HepG2 (cell line): ENCODE data around the gene MED10. TPM values are rescaled to one million over a fixed set of nuclear protein-coding genes. Genes with fewer than 3 reads are reported as not detected.

Experiments used
- EZH2 ChIP-seq: conservative IDR thresholded peaks from 2 replicates; pipeline ENCODE4 v1.6.1; 2012; ENCODE audit warnings: mild to moderate bottlenecking, low read depth, low read length, moderate library complexity
- FOXC1 ChIP-seq: sonication (generic); formaldehyde crosslinking; IDR thresholded peaks from 2 replicates; pipeline ENCODE4 v1.8.0; 2022; ENCODE audit warnings: mild to moderate bottlenecking, missing genetic modification reagents, borderline replicate concordance
- GATA4 ChIP-seq: sonication (generic); IDR thresholded peaks from 2 replicates; pipeline ENCODE4 v1.6.1; 2016; ENCODE audit warnings: antibody characterized with exemption, low read depth, borderline replicate concordance
- GFI1 ChIP-seq: sonication (generic); formaldehyde crosslinking; IDR thresholded peaks from 2 replicates; pipeline ENCODE4 v1.5.0; 2020; ENCODE audit warnings: missing genetic modification reagents, mild to moderate bottlenecking, borderline replicate concordance
- HOXA5 ChIP-seq: sonication (generic); formaldehyde crosslinking; IDR thresholded peaks from 2 replicates; pipeline ENCODE4 v1.4.0; 2020; ENCODE audit warnings: missing genetic modification reagents
- KMT2B ChIP-seq: IDR thresholded peaks from 2 replicates; pipeline ENCODE4 v1.6.1; 2016; ENCODE audit warnings: missing genetic modification reagents, missing compliant biosample characterization
- MIER3 ChIP-seq: IDR thresholded peaks from 2 replicates; pipeline ENCODE4 v1.6.1; 2016; ENCODE audit warnings: missing compliant biosample characterization, borderline replicate concordance
- MTA1 ChIP-seq: sonication (generic); formaldehyde crosslinking; IDR thresholded peaks from 2 replicates; pipeline ENCODE4 v1.4.0; 2020; ENCODE audit warnings: missing genetic modification reagents, mild to moderate bottlenecking, borderline replicate concordance
- MXD4 ChIP-seq: IDR thresholded peaks from 2 replicates; pipeline ENCODE4 v1.6.1; 2016; ENCODE audit warnings: mild to moderate bottlenecking, missing biosample characterization, missing genetic modification reagents
- NONO ChIP-seq, 2 experiments: fragments of 450-650 bp in 1 of 2; sonication (generic) in 1 of 2; formaldehyde crosslinking in 1 of 2; IDR thresholded peaks in 1 of 2; conservative IDR thresholded peaks in 1 of 2; 2 replicates each; pipeline versions ENCODE4 v1.6.1 to v1.8.0; 2017 to 2022; ENCODE audit warnings: mild to moderate bottlenecking in 1 of 2, missing genetic modification reagents in 1 of 2, moderate library complexity in 1 of 2
- NR2F6 ChIP-seq, 2 experiments: IDR thresholded peaks; 2 replicates each; pipeline ENCODE4 v1.6.1; 2016; ENCODE audit warnings: antibody characterized with exemption in 1 of 2, mild to moderate bottlenecking in 1 of 2
- NR3C1 ChIP-seq: sonication (generic); formaldehyde crosslinking; IDR thresholded peaks from 2 replicates; pipeline ENCODE4 v1.4.0; 2020; ENCODE audit warnings: missing genetic modification reagents
- PHF5A ChIP-seq: IDR thresholded peaks from one replicate; pipeline ENCODE4 v1.6.1; 2018; ENCODE audit warnings: low read depth, missing genetic modification reagents; ENCODE audit not compliant: unreplicated experiment
- SETDB1 ChIP-seq: sonication (generic); formaldehyde crosslinking; IDR thresholded peaks from 2 replicates; pipeline ENCODE4 v1.5.1; 2020; ENCODE audit warnings: missing genetic modification reagents, mild to moderate bottlenecking, borderline replicate concordance
- TP53 ChIP-seq: sonication (generic); formaldehyde crosslinking; conservative IDR thresholded peaks from 2 replicates; pipeline ENCODE4 v1.4.0; 2020; ENCODE audit warnings: missing genetic modification reagents
- ZFP41 ChIP-seq: sonication (generic); formaldehyde crosslinking; IDR thresholded peaks from 2 replicates; pipeline ENCODE4 v1.4.0; 2020; ENCODE audit warnings: mild to moderate bottlenecking, missing genetic modification reagents, borderline replicate concordance
- ZFP62 ChIP-seq: sonication (generic); formaldehyde crosslinking; IDR thresholded peaks from 2 replicates; pipeline ENCODE4 v1.4.0; 2020; ENCODE audit warnings: missing genetic modification reagents
- ZNF326 ChIP-seq: sonication (generic); formaldehyde crosslinking; IDR thresholded peaks from 2 replicates; pipeline ENCODE4 v1.4.0; 2020; ENCODE audit warnings: missing genetic modification reagents, borderline replicate concordance
- ZNF496 ChIP-seq: sonication (generic); formaldehyde crosslinking; IDR thresholded peaks from 2 replicates; pipeline ENCODE4 v1.8.1; 2023; ENCODE audit warnings: mild to moderate bottlenecking, moderate library complexity, missing genetic modification reagents; ENCODE audit not compliant: insufficient replicate concordance
- ZNF672 ChIP-seq: sonication (generic); formaldehyde crosslinking; IDR thresholded peaks from 2 replicates; pipeline ENCODE4 v1.8.1; 2022; ENCODE audit warnings: missing genetic modification reagents
- ZNF777 ChIP-seq: sonication (generic); formaldehyde crosslinking; IDR thresholded peaks from 2 replicates; pipeline ENCODE4 v1.4.0; 2020; ENCODE audit warnings: missing genetic modification reagents
- ZSCAN20 ChIP-seq: sonication (generic); formaldehyde crosslinking; IDR thresholded peaks from 2 replicates; pipeline ENCODE4 v1.4.0; 2020; ENCODE audit warnings: missing genetic modification reagents, mild to moderate bottlenecking, borderline replicate concordance
- polyA plus RNA-seq, 8 experiments: library from polyadenylated mRNA; depleted of rRNA in 3 of 8; stranded (reverse) in 7 of 8; unstranded in 1 of 8; fragments of >200 nt; fragmentation: Illumina TruSeq in 4 of 8; extraction: Trizol in 4 of 8; gene quantifications; 2 replicates each; pipeline versions ENCODE4 v1.2.1 to v1.2.3, GENCODE V29; 2011 to 2016; ENCODE audit warnings: low read depth in 4 of 8, missing spikeins in 1 of 8, mixed read lengths in 1 of 8; ENCODE audit not compliant: insufficient read depth in 1 of 8
- total RNA-seq, 5 experiments: library from RNA; depleted of rRNA; stranded (reverse); fragments of >200 nt; fragmentation: Illumina TruSeq; extraction: Trizol; gene quantifications; 2 replicates each; pipeline ENCODE4 v1.2.3, GENCODE V29; 2016; ENCODE audit warnings: low read depth in 1 of 5
- TF ChIP-seq, protein P1 (sequence below): sonication (generic); formaldehyde crosslinking; IDR thresholded peaks from 2 replicates; pipeline ENCODE4 v1.4.0; 2020; ENCODE audit warnings: missing genetic modification reagents
- TF ChIP-seq, protein P2 (sequence below): sonication (generic); formaldehyde crosslinking; IDR thresholded peaks from 2 replicates; pipeline ENCODE4 v1.4.0; 2020; ENCODE audit warnings: low read depth, mild to moderate bottlenecking, missing genetic modification reagents
- TF ChIP-seq, protein P3 (sequence below): sonication (generic); formaldehyde crosslinking; IDR thresholded peaks from 2 replicates; pipeline ENCODE4 v1.5.1; 2020; ENCODE audit warnings: missing genetic modification reagents, mild to moderate bottlenecking, borderline replicate concordance

The MED10 gene
- total and polyA plus RNA-seq, 2 of the 13 experiments (the other 11 are each of a cell fraction or from before 2014, with no cell fraction given) = 11.2 to 23.7 TPM

DNA sequence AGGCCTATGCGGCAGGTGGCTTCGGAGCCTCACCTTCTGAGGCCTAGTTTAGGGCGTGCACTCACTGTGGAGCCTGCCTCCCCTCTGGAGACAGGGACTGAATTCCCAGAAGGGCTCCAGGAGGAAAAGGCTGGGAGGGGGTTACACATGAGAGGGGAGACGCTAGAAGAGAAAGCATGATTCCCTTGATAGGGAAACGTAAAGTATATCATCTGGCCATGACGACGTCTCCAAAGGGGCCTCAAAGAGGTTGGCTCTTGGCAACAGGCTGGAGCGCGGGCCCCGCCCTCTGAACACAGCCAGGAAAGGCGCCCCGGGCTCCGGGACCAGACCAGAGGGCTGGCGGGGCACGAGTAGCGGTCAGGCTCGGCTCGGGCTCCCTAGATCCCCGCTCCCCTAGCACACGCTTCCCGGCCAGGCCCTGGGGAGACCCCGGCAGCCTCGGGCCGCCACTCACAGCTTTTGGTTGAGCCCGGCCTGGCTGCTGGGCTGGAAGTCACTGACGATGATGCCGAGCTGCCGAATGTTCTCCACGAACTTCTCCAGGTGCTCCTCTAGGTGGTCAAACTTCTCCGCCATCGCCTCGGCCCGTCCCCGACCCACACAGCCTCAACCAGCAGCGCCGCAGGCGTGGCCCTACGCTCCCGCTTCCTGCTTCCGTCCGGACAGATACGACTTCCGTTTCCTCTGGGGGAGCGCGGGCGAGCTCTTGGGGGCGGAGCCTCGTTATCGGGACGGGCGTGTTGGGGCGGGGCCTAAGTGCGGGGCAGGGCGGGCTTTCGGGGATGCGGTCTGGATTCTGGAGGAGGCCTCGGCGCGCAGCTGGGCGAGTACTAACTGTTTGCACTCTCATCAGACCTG lies at the start of gene MED10 (continued):
- TF ChIP-seq, protein P1, sequence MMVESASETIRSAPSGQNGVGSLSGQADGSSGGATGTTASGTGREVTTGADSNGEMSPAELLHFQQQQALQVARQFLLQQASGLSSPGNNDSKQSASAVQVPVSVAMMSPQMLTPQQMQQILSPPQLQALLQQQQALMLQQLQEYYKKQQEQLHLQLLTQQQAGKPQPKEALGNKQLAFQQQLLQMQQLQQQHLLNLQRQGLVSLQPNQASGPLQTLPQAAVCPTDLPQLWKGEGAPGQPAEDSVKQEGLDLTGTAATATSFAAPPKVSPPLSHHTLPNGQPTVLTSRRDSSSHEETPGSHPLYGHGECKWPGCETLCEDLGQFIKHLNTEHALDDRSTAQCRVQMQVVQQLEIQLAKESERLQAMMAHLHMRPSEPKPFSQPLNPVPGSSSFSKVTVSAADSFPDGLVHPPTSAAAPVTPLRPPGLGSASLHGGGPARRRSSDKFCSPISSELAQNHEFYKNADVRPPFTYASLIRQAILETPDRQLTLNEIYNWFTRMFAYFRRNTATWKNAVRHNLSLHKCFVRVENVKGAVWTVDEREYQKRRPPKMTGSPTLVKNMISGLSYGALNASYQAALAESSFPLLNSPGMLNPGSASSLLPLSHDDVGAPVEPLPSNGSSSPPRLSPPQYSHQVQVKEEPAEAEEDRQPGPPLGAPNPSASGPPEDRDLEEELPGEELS (CRISPR knock-in tag) = no peak
- peak; percentile 92 for TF ChIP-seq MXD4 (CRISPR knock-in tag)
- TF ChIP-seq ZSCAN20 = no peak
- TF ChIP-seq KMT2B = peak; percentile 62; the same call in 1 of the 2 replicates
- no peak for TF ChIP-seq NR2F6 (IDR thresholded peaks at IDR 0.05)
- no peak for TF ChIP-seq NR2F6 (CRISPR knock-in tag; IDR thresholded peaks at IDR 0.05)
- 0 out of 2 replicates have a peak, but pooled peaks have one; percentile 36 for TF ChIP-seq ZNF777 (CRISPR knock-in tag)
- peak; percentile 28; the same call in 1 of the 2 replicates for TF ChIP-seq FOXC1
- TF ChIP-seq, protein P2, sequence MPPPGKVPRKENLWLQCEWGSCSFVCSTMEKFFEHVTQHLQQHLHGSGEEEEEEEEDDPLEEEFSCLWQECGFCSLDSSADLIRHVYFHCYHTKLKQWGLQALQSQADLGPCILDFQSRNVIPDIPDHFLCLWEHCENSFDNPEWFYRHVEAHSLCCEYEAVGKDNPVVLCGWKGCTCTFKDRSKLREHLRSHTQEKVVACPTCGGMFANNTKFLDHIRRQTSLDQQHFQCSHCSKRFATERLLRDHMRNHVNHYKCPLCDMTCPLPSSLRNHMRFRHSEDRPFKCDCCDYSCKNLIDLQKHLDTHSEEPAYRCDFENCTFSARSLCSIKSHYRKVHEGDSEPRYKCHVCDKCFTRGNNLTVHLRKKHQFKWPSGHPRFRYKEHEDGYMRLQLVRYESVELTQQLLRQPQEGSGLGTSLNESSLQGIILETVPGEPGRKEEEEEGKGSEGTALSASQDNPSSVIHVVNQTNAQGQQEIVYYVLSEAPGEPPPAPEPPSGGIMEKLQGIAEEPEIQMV (CRISPR knock-in tag) = peak; percentile 38; the same call in 1 of the 2 replicates
- no peak for TF ChIP-seq ZNF496 (CRISPR knock-in tag)
- peak; percentile 51; the same call in 1 of the 2 replicates for TF ChIP-seq GATA4
- TF ChIP-seq NR3C1 = no peak
- no peak for TF ChIP-seq EZH2
- TF ChIP-seq ZNF326 = no peak
- TF ChIP-seq PHF5A (CRISPR knock-in tag) = no peak
- TF ChIP-seq ZFP62 = no peak
- 0 out of 2 replicates have a peak, but pooled peaks have one; percentile 27 for TF ChIP-seq HOXA5 (CRISPR knock-in tag)
- TF ChIP-seq ZNF672 (CRISPR knock-in tag) = no peak
- TF ChIP-seq MIER3 (CRISPR knock-in tag) = peak; percentile 80
- TF ChIP-seq NONO (IDR thresholded peaks at IDR 0.05) = no peak
- peak; percentile 67; the same call in 1 of the 2 replicates for TF ChIP-seq NONO (CRISPR knock-in tag; conservative IDR thresholded peaks at IDR 0.05)
- TF ChIP-seq MTA1 = no peak
- TF ChIP-seq TP53 (CRISPR knock-in tag) = no peak
- TF ChIP-seq, protein P3, sequence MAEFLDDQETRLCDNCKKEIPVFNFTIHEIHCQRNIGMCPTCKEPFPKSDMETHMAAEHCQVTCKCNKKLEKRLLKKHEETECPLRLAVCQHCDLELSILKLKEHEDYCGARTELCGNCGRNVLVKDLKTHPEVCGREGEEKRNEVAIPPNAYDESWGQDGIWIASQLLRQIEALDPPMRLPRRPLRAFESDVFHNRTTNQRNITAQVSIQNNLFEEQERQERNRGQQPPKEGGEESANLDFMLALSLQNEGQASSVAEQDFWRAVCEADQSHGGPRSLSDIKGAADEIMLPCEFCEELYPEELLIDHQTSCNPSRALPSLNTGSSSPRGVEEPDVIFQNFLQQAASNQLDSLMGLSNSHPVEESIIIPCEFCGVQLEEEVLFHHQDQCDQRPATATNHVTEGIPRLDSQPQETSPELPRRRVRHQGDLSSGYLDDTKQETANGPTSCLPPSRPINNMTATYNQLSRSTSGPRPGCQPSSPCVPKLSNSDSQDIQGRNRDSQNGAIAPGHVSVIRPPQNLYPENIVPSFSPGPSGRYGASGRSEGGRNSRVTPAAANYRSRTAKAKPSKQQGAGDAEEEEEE (CRISPR knock-in tag) = no peak
- TF ChIP-seq GFI1 (CRISPR knock-in tag) = no peak
- no peak for TF ChIP-seq ZFP41 (CRISPR knock-in tag)
- no peak for TF ChIP-seq SETDB1 (CRISPR knock-in tag)
